ENCODE data around the gene RIPOR1.

DNA sequence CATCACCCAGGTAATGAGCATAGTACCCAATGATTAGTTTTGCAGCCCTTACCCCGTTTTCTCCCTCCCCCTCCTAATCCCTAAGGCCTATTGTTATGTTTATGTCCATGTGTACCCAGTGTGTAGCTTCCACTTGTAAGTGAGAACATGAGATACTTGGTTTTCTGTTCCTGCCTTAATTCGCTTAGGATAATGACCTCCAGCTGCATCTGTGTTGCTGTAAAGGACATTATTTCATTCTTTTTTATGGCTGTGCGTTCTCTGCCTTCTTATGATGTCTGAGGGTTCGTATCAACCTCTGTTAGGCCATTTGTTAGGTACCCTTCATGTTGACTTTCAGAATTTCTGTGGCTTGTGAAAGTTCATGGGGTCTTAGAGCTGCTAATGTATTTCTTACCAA is 64.7 kb downstream of the RIPOR1 start:
- TF ChIP-seq POLR2A (IDR thresholded peaks at IDR 0.05) (no peak), EP300 (IDR thresholded peaks at IDR 0.05) (no peak)
- TF ChIP-seq, protein P1, sequence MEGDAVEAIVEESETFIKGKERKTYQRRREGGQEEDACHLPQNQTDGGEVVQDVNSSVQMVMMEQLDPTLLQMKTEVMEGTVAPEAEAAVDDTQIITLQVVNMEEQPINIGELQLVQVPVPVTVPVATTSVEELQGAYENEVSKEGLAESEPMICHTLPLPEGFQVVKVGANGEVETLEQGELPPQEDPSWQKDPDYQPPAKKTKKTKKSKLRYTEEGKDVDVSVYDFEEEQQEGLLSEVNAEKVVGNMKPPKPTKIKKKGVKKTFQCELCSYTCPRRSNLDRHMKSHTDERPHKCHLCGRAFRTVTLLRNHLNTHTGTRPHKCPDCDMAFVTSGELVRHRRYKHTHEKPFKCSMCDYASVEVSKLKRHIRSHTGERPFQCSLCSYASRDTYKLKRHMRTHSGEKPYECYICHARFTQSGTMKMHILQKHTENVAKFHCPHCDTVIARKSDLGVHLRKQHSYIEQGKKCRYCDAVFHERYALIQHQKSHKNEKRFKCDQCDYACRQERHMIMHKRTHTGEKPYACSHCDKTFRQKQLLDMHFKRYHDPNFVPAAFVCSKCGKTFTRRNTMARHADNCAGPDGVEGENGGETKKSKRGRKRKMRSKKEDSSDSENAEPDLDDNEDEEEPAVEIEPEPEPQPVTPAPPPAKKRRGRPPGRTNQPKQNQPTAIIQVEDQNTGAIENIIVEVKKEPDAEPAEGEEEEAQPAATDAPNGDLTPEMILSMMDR (IDR thresholded peaks at IDR 0.05): no peak

Data from suprapubic skin (tissue), 3 donors.